ENCODE data around the gene OXNAD1. TPM values are rescaled to one million over a fixed set of nuclear protein-coding genes. Genes with fewer than 3 reads are reported as not detected.
A peak's percentile ranks its signal among the peaks of the same experiment; 100 is the strongest.

Gene OXNAD1
- total RNA-seq, 1 experiment from 2014 or later, result 12.1 TPM

DNA sequence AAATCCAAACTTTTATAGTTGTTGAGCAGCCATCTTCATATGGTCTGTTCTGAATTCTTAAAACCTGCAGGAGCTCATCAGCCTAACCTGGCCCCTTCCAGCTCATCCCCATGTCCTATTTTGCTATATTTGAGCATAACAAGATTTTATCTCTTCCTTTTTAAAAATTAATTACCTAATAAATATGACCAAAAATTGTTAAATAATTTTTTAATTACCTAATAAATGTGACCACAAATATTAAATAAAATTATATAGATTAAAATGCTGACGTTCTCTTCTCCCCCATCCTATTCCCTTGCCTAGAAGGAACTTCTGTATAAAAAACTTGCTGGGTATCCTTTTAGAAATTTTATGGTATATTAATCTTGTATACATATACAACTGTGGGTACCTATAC, 43.7 kb downstream of the OXNAD1 start:
- no peak for DNase-seq (ENCODE audit: low read depth, low spot score)
- no TSS peak for BruUV-seq (replicated peaks)
- Histone ChIP-seq H3K9me2 (ENCODE audit: insufficient read depth) (no peaks in the 10 kb centered on the region), H3K79me2 (ENCODE audit: insufficient read depth, low read length) (no peaks in the 10 kb centered on the region; the same call in 1 of the 2 replicates), H3K4me1 (ENCODE audit: control insufficient read depth in 1 of 2, insufficient read depth in 2 of 2, low read length in 2 of 2) (peaks cover 7 to 17% of the 10 kb centered on the region in 2 experiments; a peak in 3 of 4 replicates), H3K9ac (ENCODE audit: low read length) (no peak overlapping the region), H3K27ac (ENCODE audit: low read depth, low read length) (no peak overlapping the region), H3K4me2 (ENCODE audit: low read length) (no peak overlapping the region), H3K36me3 (ENCODE audit: control insufficient read depth in 1 of 2, insufficient read depth in 2 of 2, low read length in 2 of 2) (peaks cover 0 to 4% of the 10 kb centered on the region in 2 experiments; a peak in 2 of 4 replicates), H2AFZ (ENCODE audit: low read depth, low read length, poor library complexity, severe bottlenecking) (no peak overlapping the region), H3K9me3 (ENCODE audit: control insufficient read depth in 1 of 2, insufficient read depth in 1 of 2, low read depth in 1 of 2, low read length in 2 of 2) (no peaks in the 10 kb centered on the region), H3K27me3 (ENCODE audit: insufficient read depth, low read length) (no peaks in the 10 kb centered on the region), H3K4me3 (replicated peaks in 1 of 2; ENCODE audit: low read depth in 1 of 2, low read length in 2 of 2) (no peak overlapping the region), H4K20me1 (ENCODE audit: insufficient read depth) (no peaks in the 10 kb centered on the region)
- intact Hi-C loops (cut with micrococcal nuclease), result no loop called here
- ATAC-seq, result no peak
- ChIA-PET RAD21 (ENCODE audit: low non-redundant PET in 1 of 2, low total read pairs in 2 of 2, uncharacterized antibody in 2 of 2, unreplicated experiment in 2 of 2) (no interaction called here), POLR2A (no interaction called here), CTCF (interaction anchor here (0.9 kb wide), 1 partner anchor 18 kb away, joined by 3 read pairs; no protein-coding TSS in a partner anchor)
- TF ChIP-seq MAX (IDR thresholded peaks at IDR 0.05), result no peak

DNA sequence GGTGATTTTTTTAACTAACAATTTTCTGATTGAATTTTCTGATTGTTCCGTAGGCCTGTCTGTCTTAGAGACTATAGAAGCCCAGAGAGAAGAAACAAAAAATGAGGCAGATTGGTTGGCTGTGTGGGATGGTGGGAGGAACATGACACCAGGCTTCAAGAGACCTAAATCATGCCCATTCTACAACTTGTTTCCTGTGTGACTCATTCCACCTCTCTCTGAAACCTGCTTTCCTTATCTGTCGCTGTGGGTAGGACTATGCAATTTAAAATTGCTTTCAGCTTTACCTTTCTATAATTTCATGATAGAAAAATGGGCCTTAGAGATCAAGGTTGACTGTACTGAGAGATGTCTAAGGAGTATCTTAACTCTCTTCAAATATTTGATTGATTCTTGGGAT, 44.5 kb downstream of the OXNAD1 start:
- Histone ChIP-seq H3K27ac (ENCODE audit: low read depth, low read length) (no peak overlapping the region), H2AFZ (ENCODE audit: low read depth, low read length, poor library complexity, severe bottlenecking) (no peak overlapping the region), H3K27me3 (ENCODE audit: insufficient read depth, low read length) (no peaks in the 10 kb centered on the region), H4K20me1 (ENCODE audit: insufficient read depth) (no peaks in the 10 kb centered on the region), H3K79me2 (ENCODE audit: insufficient read depth, low read length) (no peaks in the 10 kb centered on the region; the same call in 1 of the 2 replicates), H3K4me2 (ENCODE audit: low read length) (peak overlapping the region; percentile 56), H3K9me3 (ENCODE audit: control insufficient read depth in 1 of 2, insufficient read depth in 1 of 2, low read depth in 1 of 2, low read length in 2 of 2) (no peaks in the 10 kb centered on the region), H3K9me2 (ENCODE audit: insufficient read depth) (no peaks in the 10 kb centered on the region), H3K9ac (ENCODE audit: low read length) (no peak overlapping the region), H3K4me3 (replicated peaks in 1 of 2; ENCODE audit: low read depth in 1 of 2, low read length in 2 of 2) (no peak overlapping the region), H3K4me1 (ENCODE audit: control insufficient read depth in 1 of 2, insufficient read depth in 2 of 2, low read length in 2 of 2) (peaks cover 7 to 17% of the 10 kb centered on the region in 2 experiments; a peak in 3 of 4 replicates), H3K36me3 (ENCODE audit: control insufficient read depth in 1 of 2, insufficient read depth in 2 of 2, low read length in 2 of 2) (peaks cover 0 to 4% of the 10 kb centered on the region in 2 experiments; a peak in 2 of 4 replicates)
- ATAC-seq, result peak; percentile 96
- ChIA-PET POLR2A (no interaction called here), RAD21 (ENCODE audit: low non-redundant PET in 1 of 2, low total read pairs in 2 of 2, uncharacterized antibody in 2 of 2, unreplicated experiment in 2 of 2) (no interaction called here), CTCF (no interaction called here)
- BruUV-seq (replicated peaks), result no TSS peak
- intact Hi-C loops (cut with micrococcal nuclease), result no loop called here
- DNase-seq (ENCODE audit: low read depth, low spot score), result peak; percentile 57
- TF ChIP-seq MAX (IDR thresholded peaks at IDR 0.05), result no peak
- peak; percentile 74 for TF ChIP-seq JUND (IDR thresholded peaks at IDR 0.05)
- no peak for TF ChIP-seq ELF1 (IDR thresholded peaks at IDR 0.05; ENCODE audit: borderline replicate concordance, low read depth)
- TF ChIP-seq POLR2A (IDR thresholded peaks at IDR 0.05; ENCODE audit: borderline replicate concordance, extremely low read depth, insufficient read depth, insufficient read length), result no peak
- TF ChIP-seq, protein P1, sequence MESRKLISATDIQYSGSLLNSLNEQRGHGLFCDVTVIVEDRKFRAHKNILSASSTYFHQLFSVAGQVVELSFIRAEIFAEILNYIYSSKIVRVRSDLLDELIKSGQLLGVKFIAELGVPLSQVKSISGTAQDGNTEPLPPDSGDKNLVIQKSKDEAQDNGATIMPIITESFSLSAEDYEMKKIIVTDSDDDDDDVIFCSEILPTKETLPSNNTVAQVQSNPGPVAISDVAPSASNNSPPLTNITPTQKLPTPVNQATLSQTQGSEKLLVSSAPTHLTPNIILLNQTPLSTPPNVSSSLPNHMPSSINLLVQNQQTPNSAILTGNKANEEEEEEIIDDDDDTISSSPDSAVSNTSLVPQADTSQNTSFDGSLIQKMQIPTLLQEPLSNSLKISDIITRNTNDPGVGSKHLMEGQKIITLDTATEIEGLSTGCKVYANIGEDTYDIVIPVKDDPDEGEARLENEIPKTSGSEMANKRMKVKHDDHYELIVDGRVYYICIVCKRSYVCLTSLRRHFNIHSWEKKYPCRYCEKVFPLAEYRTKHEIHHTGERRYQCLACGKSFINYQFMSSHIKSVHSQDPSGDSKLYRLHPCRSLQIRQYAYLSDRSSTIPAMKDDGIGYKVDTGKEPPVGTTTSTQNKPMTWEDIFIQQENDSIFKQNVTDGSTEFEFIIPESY (IDR thresholded peaks at IDR 0.05; ENCODE audit: extremely low read depth, insufficient replicate concordance, low read length), result no peak
- TF ChIP-seq CTCF (IDR thresholded peaks at IDR 0.05 in 2 of 3, conservative IDR thresholded peaks at IDR 0.05 in 1 of 3; ENCODE audit: borderline replicate concordance in 1 of 3, insufficient read depth in 1 of 3, low read depth in 2 of 3, low read length in 2 of 3), result no peak
- no peak for TF ChIP-seq CEBPB (IDR thresholded peaks at IDR 0.05; ENCODE audit: low read depth)
- TF ChIP-seq RAD21 (IDR thresholded peaks at IDR 0.05; ENCODE audit: low read depth), result no peak
- TF ChIP-seq FOSL1 (IDR thresholded peaks at IDR 0.05; ENCODE audit: low read depth), result peak; percentile 76
- TF ChIP-seq TCF7L2 (IDR thresholded peaks at IDR 0.05; ENCODE audit: borderline replicate concordance, extremely low read depth, insufficient read depth, insufficient read length), result peak; percentile 10
- TF ChIP-seq CBX3 (IDR thresholded peaks at IDR 0.05; ENCODE audit: low read depth), result peak; percentile 46; the same call in 1 of the 2 replicates
- 0 out of 2 replicates have a peak, but pooled peaks have one; percentile 18 for TF ChIP-seq SP1 (IDR thresholded peaks at IDR 0.05; ENCODE audit: low read depth)

Measured in HCT116 (cell line).